SH-SY5Y (cell line): ENCODE results near the gene FANCE.

ENCODE experiments used
- GATA2 ChIP-seq: IDR thresholded peaks from 2 replicates; pipeline ENCODE4 v1.6.1; 2011; ENCODE audit warnings: mild to moderate bottlenecking, low read depth, low read length
- GATA3 ChIP-seq: IDR thresholded peaks from 2 replicates; pipeline ENCODE4 v1.6.1; 2011; ENCODE audit warnings: low read depth, mild to moderate bottlenecking, low read length, moderate library complexity

DNA sequence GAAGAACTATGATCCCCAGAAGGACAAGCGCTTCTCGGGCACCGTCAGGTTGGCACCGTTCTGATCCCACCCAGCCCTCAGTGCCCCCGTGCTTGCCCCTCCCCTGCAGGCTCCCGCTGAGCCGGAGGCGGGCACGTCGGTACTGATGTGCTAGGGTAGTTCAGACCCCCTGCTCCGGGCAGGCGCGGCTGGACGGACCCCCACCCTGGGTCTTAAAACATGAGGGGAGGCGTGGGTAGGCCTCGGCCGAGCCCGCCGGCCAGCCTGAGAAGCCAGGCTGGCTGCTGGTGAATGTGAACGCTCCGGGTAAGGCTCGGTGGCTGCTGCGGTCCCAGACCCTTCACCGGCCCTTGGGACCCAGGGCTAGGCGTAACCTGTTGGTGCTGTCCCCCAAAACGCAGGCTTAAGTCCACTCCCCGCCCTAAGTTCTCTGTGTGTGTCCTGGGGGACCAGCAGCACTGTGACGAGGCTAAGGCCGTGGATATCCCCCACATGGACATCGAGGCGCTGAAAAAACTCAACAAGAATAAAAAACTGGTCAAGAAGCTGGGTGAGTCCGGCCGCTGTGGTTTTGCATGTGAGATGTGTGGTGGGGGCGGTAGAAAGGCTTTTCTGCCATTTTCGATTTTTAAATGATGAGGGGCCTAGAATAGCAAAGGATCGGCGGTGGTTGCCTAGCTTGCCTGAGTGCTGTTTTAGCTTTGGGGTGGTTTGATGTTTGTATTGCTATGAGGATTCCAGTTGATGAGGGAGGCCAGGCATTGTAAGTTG is 17.0 kb downstream of the FANCE start:
- TF ChIP-seq GATA3 (no peak), GATA2 (no peak)
